Thyroid gland (tissue), 4 donors: ENCODE results near the gene STUM.

ENCODE experiments used
- CTCF ChIP-seq, 6 experiments: fragments of 200-600 bp in 3 of 6; fragments of 450-650 bp in 3 of 6; sonication (generic) in 3 of 6; IDR thresholded peaks; one replicate each; pipeline ENCODE4 v1.5.1; 2016 to 2019; ENCODE audit warnings: antibody characterized with exemption in 6 of 6, mild to moderate bottlenecking in 2 of 6, inconsistent platforms in 1 of 6, moderate library complexity in 1 of 6
- POLR2A ChIP-seq, 2 donors: fragments of 450-650 bp; IDR thresholded peaks; one replicate each; pipeline ENCODE4 v1.6.1; 2017; ENCODE audit warnings: antibody characterized with exemption in 2 of 2, mild to moderate bottlenecking in 2 of 2, moderate library complexity in 1 of 2

GRCh38 chr1:226520640-226521355, 27.8 kb upstream of the STUM start:
- TF ChIP-seq CTCF (IDR thresholded peaks at IDR 0.05), result no peak
- no peak for TF ChIP-seq POLR2A (IDR thresholded peaks at IDR 0.05)
